Tibial artery (tissue), 4 donors: ENCODE results near the gene PTRH2.

Experiments
- DNase-seq, 2 donors: peaks; one replicate each; pipeline ENCODE4 v3.0.0-alpha.2; 2019
- H3K27ac ChIP-seq, 2 donors: fragments of 200-600 bp; sonication (generic) in 1 of 2; 1 replicate in 1 of 2; 2 replicates in 1 of 2; pipeline ENCODE4 v1.5.1; 2018 to 2019; ENCODE audit warnings: mild to moderate bottlenecking in 1 of 2
- H3K27me3 ChIP-seq, 2 donors: fragments of 200-600 bp; sonication (generic) in 1 of 2; one replicate each; pipeline versions ENCODE4 v1.5.1 to v1.6.0; 2016 to 2019
- H3K36me3 ChIP-seq, 3 donors: fragments of 200-600 bp; sonication (generic) in 2 of 3; one replicate each; pipeline ENCODE4 v1.5.1; 2016 to 2019; ENCODE audit warnings: mild to moderate bottlenecking in 2 of 3
- H3K4me1 ChIP-seq, 4 donors: fragments of 200-600 bp; sonication (generic) in 2 of 4; 1 replicate in 3 of 4; 2 replicates in 1 of 4; pipeline ENCODE4 v1.5.1; 2016 to 2019
- H3K4me3 ChIP-seq, 2 donors: fragments of 200-600 bp; sonication (generic) in 1 of 2; 1 replicate in 1 of 2; 2 replicates in 1 of 2; pipeline ENCODE4 v1.5.1; 2018 to 2019; ENCODE audit warnings: mild to moderate bottlenecking in 2 of 2
- H3K9me3 ChIP-seq, 3 donors: fragments of 200-600 bp; sonication (generic) in 1 of 3; one replicate each; pipeline ENCODE4 v1.5.1; 2016 to 2019
- CTCF ChIP-seq, 2 experiments: fragments of 200-600 bp in 1 of 2; fragments of 450-650 bp in 1 of 2; IDR thresholded peaks; one replicate each; pipeline ENCODE4 v1.5.1; 2017 to 2019; ENCODE audit warnings: antibody characterized with exemption in 2 of 2, mild to moderate bottlenecking in 1 of 2, moderate library complexity in 1 of 2
- intact Hi-C: fragments of 100-400 bp; cut with DNase I; formaldehyde crosslinking; loops from one replicate; pipeline ENCODE4 v1.15.0; 2023; ENCODE audit warnings: low total_unique reads

PTRH2 gene

DNA sequence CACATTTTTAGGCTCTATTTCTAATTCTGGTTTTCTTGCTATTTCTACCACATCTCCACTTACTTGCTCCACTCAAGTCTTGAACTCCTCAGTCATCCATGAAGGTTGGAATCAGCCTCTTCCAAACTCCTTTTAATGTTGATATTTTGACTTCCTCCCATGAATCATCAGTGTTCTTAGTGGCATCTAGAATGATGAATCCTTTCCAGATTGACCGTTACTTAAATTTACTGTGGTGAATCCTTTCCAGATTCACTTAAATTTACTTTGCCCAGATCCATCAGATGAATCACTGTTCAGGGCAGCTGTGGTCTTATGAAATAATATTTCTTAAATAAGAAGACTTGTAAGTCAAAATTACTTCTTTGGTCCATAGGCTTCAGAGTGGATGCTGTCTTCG is 55.1 kb downstream of the PTRH2 start:
- Histone ChIP-seq H3K4me3 (no peak overlapping the region), H3K4me1 (peaks cover 0 to 7% (median 0%) of the 10 kb centered on the region in 4 donors), H3K36me3 (peaks cover 70 to 91% (median 87%) of the 10 kb centered on the region in 3 donors), H3K27me3 (no peaks in the 10 kb centered on the region), H3K9me3 (no peaks in the 10 kb centered on the region), H3K27ac (no peak overlapping the region)
- no peak for TF ChIP-seq CTCF (IDR thresholded peaks at IDR 0.05)
- no peak for DNase-seq
- intact Hi-C loops, result no loop called here

- no peak overlapping the region for H3K27ac ChIP-seq
- H3K36me3 ChIP-seq, result peaks cover 69 to 87% (median 81%) of the 10 kb centered on the region in 3 donors
- TF ChIP-seq CTCF (IDR thresholded peaks at IDR 0.05), result no peak
- no peaks in the 10 kb centered on the region for H3K27me3 ChIP-seq
- intact Hi-C loops, result no loop called here
- no peak for DNase-seq
- no peaks in the 10 kb centered on the region for H3K9me3 ChIP-seq
- no peak overlapping the region for H3K4me3 ChIP-seq
- H3K4me1 ChIP-seq, result peaks cover 0 to 12% (median 0%) of the 10 kb centered on the region in 4 donors
Observed at GRCh38 chr17:59651346-59651745, 55.9 kb downstream of the PTRH2 start.

GRCh38 chr17:59650642-59651041 is 56.6 kb downstream of the PTRH2 start:
- Histone ChIP-seq H3K9me3 (no peaks in the 10 kb centered on the region), H3K4me3 (no peak overlapping the region), H3K4me1 (peaks cover 0 to 12% (median 0%) of the 10 kb centered on the region in 4 donors), H3K36me3 (peaks cover 62 to 87% (median 74%) of the 10 kb centered on the region in 3 donors), H3K27me3 (no peaks in the 10 kb centered on the region), H3K27ac (no peak overlapping the region)
- intact Hi-C loops, result no loop called here
- DNase-seq, result no peak
- TF ChIP-seq CTCF (IDR thresholded peaks at IDR 0.05), result no peak

GRCh38 chr17:59649886-59650285 is 57.3 kb downstream of the PTRH2 start:
- intact Hi-C loops, result no loop called here
- Histone ChIP-seq H3K36me3 (peaks cover 55 to 87% (median 67%) of the 10 kb centered on the region in 3 donors), H3K27ac (no peak overlapping the region), H3K9me3 (no peaks in the 10 kb centered on the region), H3K27me3 (no peaks in the 10 kb centered on the region), H3K4me1 (peaks cover 0 to 12% (median 0%) of the 10 kb centered on the region in 4 donors), H3K4me3 (no peak overlapping the region)
- no peak for DNase-seq
- TF ChIP-seq CTCF (IDR thresholded peaks at IDR 0.05), result no peak
